Ishikawa (cell line): ENCODE measurements around the gene MBD3.

Source experiments
- CEBPB ChIP-seq: IDR thresholded peaks from 2 replicates; pipeline ENCODE4 v1.6.1; 2012
- CREB1 ChIP-seq: IDR thresholded peaks from 2 replicates; pipeline ENCODE4 v1.6.1; 2012; ENCODE audit warnings: low read depth
- EGR1 ChIP-seq: IDR thresholded peaks from 2 replicates; pipeline ENCODE4 v1.6.1; 2012
- EP300 ChIP-seq: IDR thresholded peaks from 2 replicates; pipeline ENCODE4 v1.6.1; 2012; ENCODE audit warnings: borderline replicate concordance
- FOXM1 ChIP-seq: IDR thresholded peaks from 2 replicates; pipeline ENCODE4 v1.6.1; 2012; ENCODE audit warnings: low read depth, borderline replicate concordance
- RAD21 ChIP-seq: IDR thresholded peaks from 2 replicates; pipeline ENCODE4 v1.6.1; 2012; ENCODE audit warnings: low read depth
- REST ChIP-seq: IDR thresholded peaks from 2 replicates; pipeline ENCODE4 v1.6.1; 2012; ENCODE audit warnings: low read depth, mild to moderate bottlenecking
- USF1 ChIP-seq: IDR thresholded peaks from 2 replicates; pipeline ENCODE4 v1.6.1; 2012
- YY1 ChIP-seq: IDR thresholded peaks from 2 replicates; pipeline ENCODE4 v1.6.1; 2012; ENCODE audit warnings: low read depth
- ZBTB7A ChIP-seq: IDR thresholded peaks from 2 replicates; pipeline ENCODE4 v1.6.1; 2012; ENCODE audit warnings: low read depth
- TF ChIP-seq, protein P1 (sequence below): IDR thresholded peaks from 2 replicates; pipeline ENCODE4 v1.6.1; 2012

DNA sequence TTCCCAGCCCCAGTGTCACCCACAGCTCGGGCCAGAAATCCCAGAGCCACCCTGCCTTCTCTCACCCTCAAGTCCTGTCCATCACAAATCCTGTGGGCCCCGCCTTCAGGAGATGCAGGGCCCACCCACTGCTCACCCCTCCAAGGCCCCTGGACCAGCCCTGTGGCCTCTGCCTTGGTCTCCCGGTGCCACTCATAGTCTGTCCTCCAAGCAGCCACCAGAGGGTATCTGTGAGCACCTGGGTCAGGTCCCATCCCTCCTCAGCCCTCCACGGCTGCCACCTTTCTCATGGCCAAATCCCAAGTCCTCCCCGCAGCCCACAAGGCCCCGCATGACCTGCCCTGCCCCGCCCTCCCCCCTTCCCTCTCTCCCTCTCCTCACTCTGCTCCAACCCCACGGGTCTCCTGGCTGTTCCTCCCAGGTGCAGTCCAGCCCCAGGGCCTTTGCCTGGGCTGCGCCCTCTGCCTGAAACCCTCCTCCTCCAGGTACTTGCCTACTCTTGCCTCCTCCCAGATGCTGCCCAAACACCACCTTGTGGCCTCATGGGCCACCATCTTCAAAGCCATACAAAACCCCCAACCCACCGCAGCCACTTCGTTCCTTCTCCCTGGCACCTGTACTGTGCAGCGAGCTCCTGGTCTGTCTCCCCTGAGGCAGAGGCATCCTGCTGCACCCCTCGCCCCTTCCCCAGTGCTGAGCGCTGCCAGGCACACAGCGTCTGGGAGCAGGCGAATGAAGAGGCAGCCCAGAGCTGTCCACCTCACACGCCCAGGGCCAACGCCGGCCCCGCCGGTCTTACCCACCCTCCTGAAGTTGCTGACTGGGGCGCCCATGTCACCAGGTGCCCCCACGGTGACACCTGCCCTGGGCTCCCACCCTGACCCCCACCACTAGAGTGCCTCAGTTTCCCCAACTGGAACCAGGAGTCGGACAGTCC lies 25.8 kb upstream of the MBD3 start:
- no peak for TF ChIP-seq ZBTB7A
- no peak for TF ChIP-seq REST
- TF ChIP-seq RAD21: peak; percentile 33; the same call in 1 of the 2 replicates
- TF ChIP-seq CEBPB: no peak
- TF ChIP-seq FOXM1: no peak
- TF ChIP-seq, protein P1, sequence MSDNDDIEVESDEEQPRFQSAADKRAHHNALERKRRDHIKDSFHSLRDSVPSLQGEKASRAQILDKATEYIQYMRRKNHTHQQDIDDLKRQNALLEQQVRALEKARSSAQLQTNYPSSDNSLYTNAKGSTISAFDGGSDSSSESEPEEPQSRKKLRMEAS: no peak
- TF ChIP-seq YY1: no peak
- no peak for TF ChIP-seq CREB1
- TF ChIP-seq EP300: no peak
- TF ChIP-seq USF1: no peak
- TF ChIP-seq EGR1: no peak
